ENCODE data around the gene SREBF1. TPM values are rescaled to one million over a fixed set of nuclear protein-coding genes. Genes with fewer than 3 reads are reported as not detected.
A peak's percentile ranks its signal among the peaks of the same experiment; 100 is the strongest.

SREBF1 gene
- total RNA-seq, 1 experiment from 2014 or later, result 298 TPM

- Histone ChIP-seq H4K20me1 (ENCODE audit: insufficient read depth) (no peaks in the 10 kb centered on the region), H3K4me2 (ENCODE audit: low read length) (peak overlapping the region; percentile 88), H2AFZ (ENCODE audit: low read depth, low read length, poor library complexity, severe bottlenecking) (no peak overlapping the region), H3K9me3 (ENCODE audit: control insufficient read depth in 1 of 2, insufficient read depth in 1 of 2, low read depth in 1 of 2, low read length in 2 of 2) (no peaks in the 10 kb centered on the region), H3K9ac (ENCODE audit: low read length) (peak overlapping the region; percentile 99), H3K79me2 (ENCODE audit: insufficient read depth, low read length) (peaks cover 45% of the 10 kb centered on the region), H3K9me2 (ENCODE audit: insufficient read depth) (no peaks in the 10 kb centered on the region), H3K36me3 (ENCODE audit: control insufficient read depth in 1 of 2, insufficient read depth in 2 of 2, low read length in 2 of 2) (peaks cover 0 to 20% of the 10 kb centered on the region in 2 experiments; a peak in 1 of 4 replicates), H3K27ac (ENCODE audit: low read depth, low read length) (peak overlapping the region; percentile 98), H3K4me1 (ENCODE audit: control insufficient read depth in 1 of 2, insufficient read depth in 2 of 2, low read length in 2 of 2) (peaks cover 68 to 85% of the 10 kb centered on the region in 2 experiments), H3K4me3 (replicated peaks in 1 of 2; ENCODE audit: low read depth in 1 of 2, low read length in 2 of 2) (peak overlapping the region; percentile 78 to 84), H3K27me3 (ENCODE audit: insufficient read depth, low read length) (no peaks in the 10 kb centered on the region)
- DNase-seq (ENCODE audit: low read depth, low spot score) (peak; percentile 75), ATAC-seq (peak; percentile 5; the same call in 1 of the 2 replicates)
- ChIA-PET RAD21 (ENCODE audit: low non-redundant PET in 1 of 2, low total read pairs in 2 of 2, uncharacterized antibody in 2 of 2, unreplicated experiment in 2 of 2) (interaction anchor here in 1 of 2 experiments (0.6 kb wide), 2 partner anchors 17 to 162 kb away, joined by 3 to 8 read pairs; no protein-coding TSS in a partner anchor), CTCF (interaction anchor here (1.2 to 2.0 kb wide), 6 partner anchors 10 to 156 kb away, joined by 3 to 7 read pairs (median 4); no protein-coding TSS in a partner anchor), POLR2A (interaction anchor here (0.8 to 4.2 kb wide), 14 partner anchors 8 to 163 kb away, joined by 3 to 112 read pairs (median 6); partner anchors contain the start of genes DRC3 and TOM1L2)
- intact Hi-C loops (cut with micrococcal nuclease), result loop anchor here (10.0 kb wide), 1 partner anchor 153 kb away; the partner anchor contains the start of gene RAI1
- TF ChIP-seq MAX (IDR thresholded peaks at IDR 0.05), result peak; percentile 51; the same call in 1 of the 2 replicates
- TF ChIP-seq EZH2 (IDR thresholded peaks at IDR 0.05), result no peak
- no peak for TF ChIP-seq SRF (IDR thresholded peaks at IDR 0.05; ENCODE audit: low read depth)
- no peak for TF ChIP-seq EZH2phosphoT487 (IDR thresholded peaks at IDR 0.05; ENCODE audit: borderline replicate concordance)
- TF ChIP-seq ELF1 (IDR thresholded peaks at IDR 0.05; ENCODE audit: borderline replicate concordance, low read depth), result no peak; the same call in 1 of the 2 replicates
- TF ChIP-seq ZFX (IDR thresholded peaks at IDR 0.05), result no peak
- TF ChIP-seq EGR1 (IDR thresholded peaks at IDR 0.05; ENCODE audit: low read depth), result peak; percentile 44; the same call in 1 of the 2 replicates
- no peak for TF ChIP-seq POLR2A (IDR thresholded peaks at IDR 0.05; ENCODE audit: borderline replicate concordance, extremely low read depth, insufficient read depth, insufficient read length)
- TF ChIP-seq TCF7L2 (IDR thresholded peaks at IDR 0.05; ENCODE audit: borderline replicate concordance, extremely low read depth, insufficient read depth, insufficient read length), result peak; percentile 26
- TF ChIP-seq ATF3 (IDR thresholded peaks at IDR 0.05), result no peak
- TF ChIP-seq CTCF (IDR thresholded peaks at IDR 0.05 in 2 of 3, conservative IDR thresholded peaks at IDR 0.05 in 1 of 3; ENCODE audit: borderline replicate concordance in 1 of 3, insufficient read depth in 1 of 3, low read depth in 2 of 3, low read length in 2 of 3), result no peak
- no peak for TF ChIP-seq YY1 (IDR thresholded peaks at IDR 0.05; ENCODE audit: extremely low read depth, insufficient replicate concordance, low read depth, low read length)
- no peak for TF ChIP-seq CEBPB (IDR thresholded peaks at IDR 0.05; ENCODE audit: low read depth)
- TF ChIP-seq SIN3A (IDR thresholded peaks at IDR 0.05; ENCODE audit: low read depth), result 0 out of 2 replicates have a peak, but pooled peaks have one; percentile 21
- TF ChIP-seq CBX3 (IDR thresholded peaks at IDR 0.05; ENCODE audit: low read depth), result peak; percentile 62; the same call in 1 of the 2 replicates
- TF ChIP-seq ZNF274 (IDR thresholded peaks at IDR 0.05; ENCODE audit: low read depth, low read length), result no peak
- TF ChIP-seq SP1 (IDR thresholded peaks at IDR 0.05; ENCODE audit: low read depth), result peak; percentile 75
- TF ChIP-seq ZBTB33 (IDR thresholded peaks at IDR 0.05; ENCODE audit: extremely low read depth, insufficient replicate concordance, low read length), result no peak
- TF ChIP-seq POLR2AphosphoS5 (IDR thresholded peaks at IDR 0.05; ENCODE audit: low read depth, low read length), result peak; percentile 82
- BruUV-seq (replicated peaks), result no TSS peak
Measured at GRCh38 chr17:17837966-17838962, 1.5 kb upstream of the SREBF1 start.

Measured in HCT116 (cell line).